Upper lobe of left lung (tissue), 4 donors: Measurements from ENCODE around the gene PTGR3.

Experiments used
- CTCF ChIP-seq, 6 experiments: fragments of 450-650 bp in 4 of 6; fragments of 200-600 bp in 2 of 6; sonication (generic) in 2 of 6; IDR thresholded peaks; one replicate each; pipeline ENCODE4 v1.5.1; 2016 to 2019; ENCODE audit warnings: antibody characterized with exemption in 6 of 6
- EP300 ChIP-seq, 4 donors: sonication (generic); formaldehyde crosslinking; IDR thresholded peaks; one replicate each; pipeline ENCODE4 v1.5.1; 2017; ENCODE audit warnings: antibody characterized with exemption in 4 of 4, control low read depth in 2 of 4
- POLR2A ChIP-seq, 4 donors: fragments of 450-650 bp; IDR thresholded peaks; one replicate each; pipeline ENCODE4 v1.5.1; 2016 to 2017; ENCODE audit warnings: antibody characterized with exemption in 4 of 4, mild to moderate bottlenecking in 2 of 4
- POLR2AphosphoS5 ChIP-seq, 2 donors: sonication (generic); formaldehyde crosslinking; IDR thresholded peaks; one replicate each; pipeline ENCODE4 v1.5.1; 2017; ENCODE audit warnings: antibody characterized with exemption in 2 of 2

- TF ChIP-seq CTCF (IDR thresholded peaks at IDR 0.05) (no peak), POLR2A (IDR thresholded peaks at IDR 0.05) (no peak), EP300 (IDR thresholded peaks at IDR 0.05) (no peak), POLR2AphosphoS5 (IDR thresholded peaks at IDR 0.05) (no peak)
These were observed 48.6 kb downstream of the PTGR3 start for GRCh38 chr18:75160364-75160763.
